ENCODE results near the gene UBE2I.

DNA sequence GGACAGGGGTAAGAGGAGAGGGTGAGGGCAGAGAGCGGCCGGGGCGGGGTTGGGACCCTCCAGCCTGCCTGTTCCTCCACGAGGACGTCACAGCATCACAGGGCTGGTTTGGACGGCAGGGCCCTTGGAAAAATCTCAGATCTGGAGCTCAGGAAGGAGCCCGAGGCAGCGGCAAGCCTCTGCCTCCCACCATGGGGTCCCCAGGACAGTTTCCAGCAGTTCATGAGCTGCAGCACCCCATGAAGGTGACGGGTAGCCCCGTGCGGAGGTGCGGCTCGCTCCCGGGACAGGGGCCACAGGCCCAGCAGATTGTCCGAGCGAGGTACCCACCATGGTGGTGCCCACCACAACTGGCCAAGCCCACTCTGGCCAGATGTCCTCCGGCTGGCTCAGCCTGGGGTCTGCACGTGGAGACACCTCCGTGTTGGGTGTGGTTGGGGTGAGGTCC is 32.3 kb upstream of the UBE2I start:
- TF ChIP-seq, protein P1, sequence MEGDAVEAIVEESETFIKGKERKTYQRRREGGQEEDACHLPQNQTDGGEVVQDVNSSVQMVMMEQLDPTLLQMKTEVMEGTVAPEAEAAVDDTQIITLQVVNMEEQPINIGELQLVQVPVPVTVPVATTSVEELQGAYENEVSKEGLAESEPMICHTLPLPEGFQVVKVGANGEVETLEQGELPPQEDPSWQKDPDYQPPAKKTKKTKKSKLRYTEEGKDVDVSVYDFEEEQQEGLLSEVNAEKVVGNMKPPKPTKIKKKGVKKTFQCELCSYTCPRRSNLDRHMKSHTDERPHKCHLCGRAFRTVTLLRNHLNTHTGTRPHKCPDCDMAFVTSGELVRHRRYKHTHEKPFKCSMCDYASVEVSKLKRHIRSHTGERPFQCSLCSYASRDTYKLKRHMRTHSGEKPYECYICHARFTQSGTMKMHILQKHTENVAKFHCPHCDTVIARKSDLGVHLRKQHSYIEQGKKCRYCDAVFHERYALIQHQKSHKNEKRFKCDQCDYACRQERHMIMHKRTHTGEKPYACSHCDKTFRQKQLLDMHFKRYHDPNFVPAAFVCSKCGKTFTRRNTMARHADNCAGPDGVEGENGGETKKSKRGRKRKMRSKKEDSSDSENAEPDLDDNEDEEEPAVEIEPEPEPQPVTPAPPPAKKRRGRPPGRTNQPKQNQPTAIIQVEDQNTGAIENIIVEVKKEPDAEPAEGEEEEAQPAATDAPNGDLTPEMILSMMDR (IDR thresholded peaks at IDR 0.05; ENCODE audit: low read depth, low read length, missing input control) = no peak
- TF ChIP-seq GABPA (IDR thresholded peaks at IDR 0.05 in 1 of 2, conservative IDR thresholded peaks at IDR 0.05 in 1 of 2) = no peak
- TF ChIP-seq JUND (IDR thresholded peaks at IDR 0.05) = no peak
- TF ChIP-seq, protein P2, sequence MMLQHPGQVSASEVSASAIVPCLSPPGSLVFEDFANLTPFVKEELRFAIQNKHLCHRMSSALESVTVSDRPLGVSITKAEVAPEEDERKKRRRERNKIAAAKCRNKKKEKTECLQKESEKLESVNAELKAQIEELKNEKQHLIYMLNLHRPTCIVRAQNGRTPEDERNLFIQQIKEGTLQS (IDR thresholded peaks at IDR 0.05) = no peak
- no peak for TF ChIP-seq FOXA1 (IDR thresholded peaks at IDR 0.05)
- TF ChIP-seq TAF1 (conservative IDR thresholded peaks at IDR 0.05) = no peak
- no peak for TF ChIP-seq RXRA (IDR thresholded peaks at IDR 0.05)
- TF ChIP-seq HNF4G (IDR thresholded peaks at IDR 0.05) = no peak
- TF ChIP-seq RAD21 (IDR thresholded peaks at IDR 0.05) = no peak
- TF ChIP-seq, protein P3, sequence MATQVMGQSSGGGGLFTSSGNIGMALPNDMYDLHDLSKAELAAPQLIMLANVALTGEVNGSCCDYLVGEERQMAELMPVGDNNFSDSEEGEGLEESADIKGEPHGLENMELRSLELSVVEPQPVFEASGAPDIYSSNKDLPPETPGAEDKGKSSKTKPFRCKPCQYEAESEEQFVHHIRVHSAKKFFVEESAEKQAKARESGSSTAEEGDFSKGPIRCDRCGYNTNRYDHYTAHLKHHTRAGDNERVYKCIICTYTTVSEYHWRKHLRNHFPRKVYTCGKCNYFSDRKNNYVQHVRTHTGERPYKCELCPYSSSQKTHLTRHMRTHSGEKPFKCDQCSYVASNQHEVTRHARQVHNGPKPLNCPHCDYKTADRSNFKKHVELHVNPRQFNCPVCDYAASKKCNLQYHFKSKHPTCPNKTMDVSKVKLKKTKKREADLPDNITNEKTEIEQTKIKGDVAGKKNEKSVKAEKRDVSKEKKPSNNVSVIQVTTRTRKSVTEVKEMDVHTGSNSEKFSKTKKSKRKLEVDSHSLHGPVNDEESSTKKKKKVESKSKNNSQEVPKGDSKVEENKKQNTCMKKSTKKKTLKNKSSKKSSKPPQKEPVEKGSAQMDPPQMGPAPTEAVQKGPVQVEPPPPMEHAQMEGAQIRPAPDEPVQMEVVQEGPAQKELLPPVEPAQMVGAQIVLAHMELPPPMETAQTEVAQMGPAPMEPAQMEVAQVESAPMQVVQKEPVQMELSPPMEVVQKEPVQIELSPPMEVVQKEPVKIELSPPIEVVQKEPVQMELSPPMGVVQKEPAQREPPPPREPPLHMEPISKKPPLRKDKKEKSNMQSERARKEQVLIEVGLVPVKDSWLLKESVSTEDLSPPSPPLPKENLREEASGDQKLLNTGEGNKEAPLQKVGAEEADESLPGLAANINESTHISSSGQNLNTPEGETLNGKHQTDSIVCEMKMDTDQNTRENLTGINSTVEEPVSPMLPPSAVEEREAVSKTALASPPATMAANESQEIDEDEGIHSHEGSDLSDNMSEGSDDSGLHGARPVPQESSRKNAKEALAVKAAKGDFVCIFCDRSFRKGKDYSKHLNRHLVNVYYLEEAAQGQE (IDR thresholded peaks at IDR 0.05) = no peak
- no peak for TF ChIP-seq EGR1 (IDR thresholded peaks at IDR 0.05; ENCODE audit: low read depth in 2 of 2)
- TF ChIP-seq YY1 (IDR thresholded peaks at IDR 0.05) = no peak
- TF ChIP-seq, protein P4, sequence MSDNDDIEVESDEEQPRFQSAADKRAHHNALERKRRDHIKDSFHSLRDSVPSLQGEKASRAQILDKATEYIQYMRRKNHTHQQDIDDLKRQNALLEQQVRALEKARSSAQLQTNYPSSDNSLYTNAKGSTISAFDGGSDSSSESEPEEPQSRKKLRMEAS (IDR thresholded peaks at IDR 0.05) = no peak
- TF ChIP-seq, protein P5, sequence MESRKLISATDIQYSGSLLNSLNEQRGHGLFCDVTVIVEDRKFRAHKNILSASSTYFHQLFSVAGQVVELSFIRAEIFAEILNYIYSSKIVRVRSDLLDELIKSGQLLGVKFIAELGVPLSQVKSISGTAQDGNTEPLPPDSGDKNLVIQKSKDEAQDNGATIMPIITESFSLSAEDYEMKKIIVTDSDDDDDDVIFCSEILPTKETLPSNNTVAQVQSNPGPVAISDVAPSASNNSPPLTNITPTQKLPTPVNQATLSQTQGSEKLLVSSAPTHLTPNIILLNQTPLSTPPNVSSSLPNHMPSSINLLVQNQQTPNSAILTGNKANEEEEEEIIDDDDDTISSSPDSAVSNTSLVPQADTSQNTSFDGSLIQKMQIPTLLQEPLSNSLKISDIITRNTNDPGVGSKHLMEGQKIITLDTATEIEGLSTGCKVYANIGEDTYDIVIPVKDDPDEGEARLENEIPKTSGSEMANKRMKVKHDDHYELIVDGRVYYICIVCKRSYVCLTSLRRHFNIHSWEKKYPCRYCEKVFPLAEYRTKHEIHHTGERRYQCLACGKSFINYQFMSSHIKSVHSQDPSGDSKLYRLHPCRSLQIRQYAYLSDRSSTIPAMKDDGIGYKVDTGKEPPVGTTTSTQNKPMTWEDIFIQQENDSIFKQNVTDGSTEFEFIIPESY (IDR thresholded peaks at IDR 0.05) = no peak
